Smooth muscle cell (in vitro differentiated cells): ENCODE results near the gene TTC7B. TPM values are rescaled to one million over a fixed set of nuclear protein-coding genes. Genes with fewer than 3 reads are reported as not detected.
A peak's percentile ranks its signal among the peaks of the same experiment; 100 is the strongest.

Experiments used
- DNase-seq: peaks from one replicate; lab custom pipeline; 2025; ENCODE audit not compliant: unreplicated experiment; lab: John Stamatoyannopoulos, UW
- H2AFZ ChIP-seq: fragments of 200-600 bp; sonication (generic); 2 replicates; pipeline ENCODE4 v1.6.0; 2016; ENCODE audit warnings: antibody characterized with exemption, low read depth, mild to moderate bottlenecking
- H3F3A ChIP-seq: fragments of 200-600 bp; sonication (generic); 2 replicates; pipeline ENCODE4 v1.6.0; 2017; ENCODE audit warnings: antibody characterized with exemption, low read depth
- H3K27ac ChIP-seq: fragments of 200-600 bp; sonication (generic); 2 replicates; pipeline ENCODE4 v1.5.1; 2016; ENCODE audit warnings: low read depth, mild to moderate bottlenecking
- H3K27me3 ChIP-seq: fragments of 200-600 bp; sonication (generic); 2 replicates; pipeline ENCODE4 v1.6.1; 2016; ENCODE audit warnings: low read depth, mild to moderate bottlenecking
- H3K36me3 ChIP-seq: fragments of 200-600 bp; sonication (generic); 2 replicates; pipeline ENCODE4 v1.5.1; 2016; ENCODE audit warnings: low read depth
- H3K4me1 ChIP-seq: fragments of 200-600 bp; sonication (generic); 2 replicates; pipeline ENCODE4 v1.5.1; 2016; ENCODE audit warnings: low read depth
- H3K4me2 ChIP-seq: fragments of 200-600 bp; sonication (generic); 2 replicates; pipeline ENCODE4 v1.6.0; 2016; ENCODE audit warnings: mild to moderate bottlenecking
- H3K4me3 ChIP-seq: fragments of 200-600 bp; sonication (generic); 2 replicates; pipeline ENCODE4 v1.5.1; 2016; ENCODE audit warnings: mild to moderate bottlenecking
- H3K79me2 ChIP-seq: fragments of 200-600 bp; sonication (generic); 2 replicates; pipeline ENCODE4 v1.6.0; 2016; ENCODE audit warnings: low read depth, mild to moderate bottlenecking
- H3K9ac ChIP-seq: fragments of 200-600 bp; sonication (generic); 2 replicates; pipeline ENCODE4 v1.6.0; 2016; ENCODE audit warnings: low read depth
- H3K9me3 ChIP-seq: fragments of 200-600 bp; sonication (generic); replicated peaks from 2 replicates; pipeline ENCODE4 v1.5.1; 2016; ENCODE audit warnings: low read depth
- H4K20me1 ChIP-seq: fragments of 200-600 bp; sonication (generic); 2 replicates; pipeline ENCODE4 v1.6.0; 2016; ENCODE audit warnings: low read depth
- WGBS: methylation state at CpG from one replicate; pipeline ENCODE4 v1.1.7; 2016; ENCODE audit warnings: low lambda C conversion rate; 5-methylcytosine and 5-hydroxymethylcytosine counted together
- polyA plus RNA-seq: library from polyadenylated mRNA; unstranded; fragments of >200 nt; fragmentation: Nextera tagmentation; extraction: Ambion mirVana; gene quantifications from 2 replicates; pipeline ENCODE4 v1.2.1, GENCODE V29; 2016
- total RNA-seq: library from RNA; depleted of rRNA; stranded (reverse); fragments of >200 nt; gene quantifications from 2 replicates; pipeline ENCODE4 v1.2.3, GENCODE V29; 2014
- TF ChIP-seq, protein P1 (sequence below): fragments of 200-600 bp; sonication (generic); IDR thresholded peaks from 2 replicates; pipeline ENCODE4 v1.5.1; 2017; ENCODE audit warnings: borderline replicate concordance, mild to moderate bottlenecking, antibody characterized with exemption; ENCODE audit not compliant: insufficient read depth, poor library complexity, severe bottlenecking

TTC7B gene
- total and polyA plus RNA-seq, 2 experiments from 2014 or later, result 22.1 to 54.1 TPM

DNA sequence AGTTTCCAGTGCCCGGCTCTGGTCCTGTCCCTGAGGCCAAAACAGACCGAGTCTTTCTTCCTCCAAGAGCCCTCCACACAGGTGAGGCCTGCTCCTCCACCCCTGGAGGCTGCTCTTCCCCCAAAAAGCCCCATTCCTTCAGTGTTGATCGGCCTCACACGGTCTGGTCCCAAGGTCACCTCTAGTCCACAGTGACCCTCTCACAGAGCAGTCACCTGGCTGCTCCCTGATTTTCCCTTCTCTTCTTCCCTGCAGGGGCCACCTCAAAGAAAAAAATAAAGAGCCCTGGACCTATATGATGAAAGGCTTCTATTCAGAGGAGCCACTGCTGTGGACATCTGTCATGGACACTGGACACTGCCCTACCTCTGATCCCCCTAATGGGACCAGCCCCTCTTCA, 42.5 kb downstream of the TTC7B start:
- Histone ChIP-seq H3K27ac (no peak overlapping the region), H3K27me3 (no peaks in the 10 kb centered on the region), H2AFZ (no peak overlapping the region), H3K79me2 (no peaks in the 10 kb centered on the region), H3K4me1 (no peaks in the 10 kb centered on the region), H3K4me2 (no peak overlapping the region), H3F3A (no peaks in the 10 kb centered on the region), H4K20me1 (no peaks in the 10 kb centered on the region), H3K36me3 (peaks cover 7% of the 10 kb centered on the region), H3K9ac (no peak overlapping the region), H3K9me3 (peaks cover 4% of the 10 kb centered on the region), H3K4me3 (no peak overlapping the region)
- WGBS, result 97% methylated on average over 4 of the region's 4 CpGs
- DNase-seq, result no peak
- TF ChIP-seq, protein P1, sequence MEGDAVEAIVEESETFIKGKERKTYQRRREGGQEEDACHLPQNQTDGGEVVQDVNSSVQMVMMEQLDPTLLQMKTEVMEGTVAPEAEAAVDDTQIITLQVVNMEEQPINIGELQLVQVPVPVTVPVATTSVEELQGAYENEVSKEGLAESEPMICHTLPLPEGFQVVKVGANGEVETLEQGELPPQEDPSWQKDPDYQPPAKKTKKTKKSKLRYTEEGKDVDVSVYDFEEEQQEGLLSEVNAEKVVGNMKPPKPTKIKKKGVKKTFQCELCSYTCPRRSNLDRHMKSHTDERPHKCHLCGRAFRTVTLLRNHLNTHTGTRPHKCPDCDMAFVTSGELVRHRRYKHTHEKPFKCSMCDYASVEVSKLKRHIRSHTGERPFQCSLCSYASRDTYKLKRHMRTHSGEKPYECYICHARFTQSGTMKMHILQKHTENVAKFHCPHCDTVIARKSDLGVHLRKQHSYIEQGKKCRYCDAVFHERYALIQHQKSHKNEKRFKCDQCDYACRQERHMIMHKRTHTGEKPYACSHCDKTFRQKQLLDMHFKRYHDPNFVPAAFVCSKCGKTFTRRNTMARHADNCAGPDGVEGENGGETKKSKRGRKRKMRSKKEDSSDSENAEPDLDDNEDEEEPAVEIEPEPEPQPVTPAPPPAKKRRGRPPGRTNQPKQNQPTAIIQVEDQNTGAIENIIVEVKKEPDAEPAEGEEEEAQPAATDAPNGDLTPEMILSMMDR, result no peak

DNA sequence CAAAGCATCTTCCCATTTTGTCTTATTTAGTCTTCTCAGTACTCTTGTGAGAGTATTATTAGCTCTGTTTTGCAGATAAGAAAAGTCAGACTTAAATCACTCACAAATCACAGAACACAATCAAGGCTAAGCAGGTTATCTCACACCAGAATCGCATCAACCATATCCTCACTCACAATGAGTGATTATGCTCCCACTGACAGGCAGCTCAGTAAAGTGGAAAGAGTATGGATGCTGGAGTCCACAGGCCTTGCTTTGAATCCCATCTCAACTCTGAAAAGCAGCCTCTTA, 43.1 kb downstream of the TTC7B start:
- Histone ChIP-seq H3K36me3 (peaks cover 11% of the 10 kb centered on the region), H3K79me2 (no peaks in the 10 kb centered on the region), H3K9me3 (peaks cover 4% of the 10 kb centered on the region), H2AFZ (no peak overlapping the region), H4K20me1 (no peaks in the 10 kb centered on the region), H3K27ac (no peak overlapping the region), H3K27me3 (no peaks in the 10 kb centered on the region), H3K9ac (no peak overlapping the region), H3K4me1 (no peaks in the 10 kb centered on the region), H3K4me2 (no peak overlapping the region), H3K4me3 (no peak overlapping the region), H3F3A (no peaks in the 10 kb centered on the region)
- TF ChIP-seq, protein P1, result no peak
- WGBS, result 100% methylated on average over 1 of the region's 1 CpG
- DNase-seq, result no peak

DNA sequence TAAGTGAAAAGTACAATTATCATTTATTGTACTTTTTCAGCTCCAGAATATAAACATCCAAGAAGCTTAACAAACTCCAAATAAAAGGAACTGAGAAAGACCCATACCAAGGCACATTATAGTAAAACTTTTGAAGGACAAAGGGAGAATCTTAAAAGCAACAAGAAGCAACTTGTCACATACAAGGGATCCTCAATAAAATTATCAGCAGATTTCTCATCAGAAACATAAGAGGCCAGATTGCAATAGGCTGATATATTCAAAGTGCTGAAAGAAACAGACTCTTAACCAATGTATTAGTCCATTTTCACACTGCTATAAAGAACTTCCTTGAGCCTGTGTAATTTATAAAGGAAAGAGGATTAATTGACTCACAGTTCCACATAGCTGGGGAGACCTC, 48.3 kb downstream of the TTC7B start:
- no peak overlapping the region for H3K27ac ChIP-seq
- no peaks in the 10 kb centered on the region for H3K79me2 ChIP-seq
- H2AFZ ChIP-seq, result no peak overlapping the region
- DNase-seq, result no peak
- H3K4me3 ChIP-seq, result no peak overlapping the region
- H3K9me3 ChIP-seq, result peaks cover 24% of the 10 kb centered on the region
- H3K4me2 ChIP-seq, result no peak overlapping the region
- H3K36me3 ChIP-seq, result peaks cover 29% of the 10 kb centered on the region
- H3K4me1 ChIP-seq, result no peaks in the 10 kb centered on the region
- H3F3A ChIP-seq, result no peaks in the 10 kb centered on the region
- TF ChIP-seq, protein P1, result no peak
- no peaks in the 10 kb centered on the region for H4K20me1 ChIP-seq
- no peak overlapping the region for H3K9ac ChIP-seq
- no peaks in the 10 kb centered on the region for H3K27me3 ChIP-seq

DNA sequence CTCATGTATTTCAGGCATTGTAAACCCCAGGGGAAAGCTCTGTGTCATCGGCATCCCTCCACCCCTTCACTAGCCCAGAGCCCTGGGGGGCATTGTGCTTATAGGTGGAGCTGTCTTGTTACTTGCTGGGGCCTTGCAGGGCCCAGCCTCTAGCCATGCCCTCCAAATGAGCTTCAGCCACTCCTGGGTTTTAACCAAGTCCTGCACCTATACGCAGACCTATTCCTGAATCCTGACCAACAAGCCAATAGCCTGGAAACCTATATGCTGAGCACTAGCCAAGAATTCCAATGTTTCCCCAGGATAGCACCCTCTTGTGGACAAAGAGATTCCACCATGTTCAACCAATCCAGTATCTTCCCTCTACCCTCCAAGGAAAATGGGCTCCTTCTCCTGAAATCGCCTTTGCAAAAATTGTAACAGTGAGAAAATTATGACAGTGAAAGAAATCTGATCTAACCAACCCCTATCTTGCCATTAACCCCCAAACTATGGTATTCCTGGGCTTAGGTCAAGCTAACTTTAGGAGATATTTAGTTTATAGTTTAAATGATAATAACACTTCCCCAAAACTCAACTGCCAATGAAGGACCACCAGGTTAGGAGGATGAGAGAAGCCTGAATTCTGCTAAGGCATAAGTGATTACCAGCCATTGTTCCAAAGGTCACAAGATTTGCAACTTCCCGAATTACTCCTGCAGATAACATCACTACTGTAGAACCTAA, 55.5 kb downstream of the TTC7B start:
- Histone ChIP-seq H3K4me3 (no peak overlapping the region), H3K9ac (no peak overlapping the region), H2AFZ (no peak overlapping the region), H3K9me3 (peaks cover 13% of the 10 kb centered on the region), H3K27me3 (no peaks in the 10 kb centered on the region), H3F3A (peaks cover 8% of the 10 kb centered on the region), H3K79me2 (no peaks in the 10 kb centered on the region), H3K36me3 (peaks cover 11% of the 10 kb centered on the region), H4K20me1 (no peaks in the 10 kb centered on the region), H3K4me1 (peaks cover 6% of the 10 kb centered on the region), H3K27ac (no peak overlapping the region), H3K4me2 (no peak overlapping the region)
- DNase-seq, result no peak
- WGBS, result 80% methylated on average over 4 of the region's 4 CpGs
- TF ChIP-seq, protein P1, result peak; percentile 49
